Stimulated activated CD4-positive, alpha-beta T cell treated with anti-CD3 and anti-CD28 coated beads, Interleukin-1b, Interleukin-23, amount 100 ng/mL, for 48 hours (primary cell): ENCODE measurements around the gene LRRC27.
A peak's percentile ranks its signal among the peaks of the same experiment; 100 is the strongest.

Source experiments
- DNase-seq: peaks from one replicate; pipeline ENCODE4 v3.0.0-alpha.2; 2020

The LRRC27 gene

DNA sequence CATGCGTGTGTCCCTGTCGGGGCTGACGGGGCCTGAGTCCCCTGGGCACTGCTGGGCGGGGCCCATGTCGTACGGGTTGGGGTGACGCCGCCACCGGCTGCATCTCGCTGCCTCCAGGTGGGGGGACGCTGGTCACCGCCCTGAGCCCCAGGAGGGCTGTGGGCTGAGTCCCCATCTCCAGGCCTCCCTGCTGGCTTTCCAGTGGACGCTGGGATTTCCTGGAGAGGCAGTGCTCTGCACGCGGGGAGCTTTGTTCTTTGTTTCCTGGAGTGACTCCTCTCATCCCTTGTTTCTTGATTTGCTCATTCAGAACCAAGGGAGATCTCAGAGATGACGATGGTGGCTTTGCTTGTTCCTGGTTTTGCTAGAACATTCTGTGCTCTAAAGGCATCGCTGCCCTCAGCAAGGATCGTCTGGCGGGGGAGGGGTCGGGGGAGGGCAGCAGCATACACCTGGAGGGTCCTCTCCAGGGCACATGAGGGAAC, 86.0 kb downstream of the LRRC27 start:
- DNase-seq, result no peak

DNA sequence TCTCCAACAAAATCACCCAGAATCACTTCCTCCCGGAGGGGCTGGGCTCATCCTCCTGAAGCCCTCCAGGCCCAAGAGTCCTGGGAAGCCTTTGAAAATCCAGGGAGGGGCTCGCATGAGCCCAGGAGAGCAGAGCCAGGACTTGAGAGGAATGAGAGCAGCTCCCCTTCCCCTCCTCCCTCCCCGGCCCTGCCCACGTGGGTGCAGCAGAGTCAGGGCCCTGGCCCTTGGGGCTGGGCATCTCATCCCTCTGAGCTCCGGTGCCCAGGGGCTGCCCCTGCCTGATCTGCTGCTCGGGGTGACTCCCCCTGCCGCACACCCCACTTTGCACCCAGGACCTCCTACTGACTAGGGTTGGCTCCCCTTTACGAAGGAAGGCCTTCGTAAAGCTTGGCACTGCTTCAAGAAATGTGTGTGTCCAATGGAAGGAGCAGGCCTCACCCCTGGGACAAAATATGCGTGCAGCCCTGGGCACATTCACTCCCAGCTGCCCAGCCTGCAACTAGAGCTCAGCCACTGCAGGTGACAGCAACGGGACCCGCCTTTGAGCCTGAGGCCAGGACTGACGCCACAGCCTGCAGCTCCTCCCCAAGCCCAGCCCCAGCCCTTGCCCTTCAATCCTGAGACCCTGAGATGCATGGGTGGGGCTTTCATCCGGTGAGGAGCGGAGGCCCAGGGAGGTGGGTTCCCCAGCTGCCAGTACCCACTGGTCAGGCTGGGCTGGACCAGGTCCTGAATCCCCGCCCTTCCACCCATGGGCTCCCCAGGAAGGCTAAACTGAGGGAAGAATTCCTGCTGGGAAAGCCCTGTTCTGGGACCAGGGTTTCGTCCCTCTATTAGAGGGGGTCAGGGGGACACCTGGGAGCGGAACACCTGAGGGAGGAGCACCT, 86.8 kb downstream of the LRRC27 start:
- DNase-seq, result no peak

GRCh38 chr10:132419538-132420468, 87.8 kb downstream of the LRRC27 start:
- no peak for DNase-seq

GRCh38 chr10:132420469-132420980, 88.5 kb downstream of the LRRC27 start:
- no peak for DNase-seq

DNA sequence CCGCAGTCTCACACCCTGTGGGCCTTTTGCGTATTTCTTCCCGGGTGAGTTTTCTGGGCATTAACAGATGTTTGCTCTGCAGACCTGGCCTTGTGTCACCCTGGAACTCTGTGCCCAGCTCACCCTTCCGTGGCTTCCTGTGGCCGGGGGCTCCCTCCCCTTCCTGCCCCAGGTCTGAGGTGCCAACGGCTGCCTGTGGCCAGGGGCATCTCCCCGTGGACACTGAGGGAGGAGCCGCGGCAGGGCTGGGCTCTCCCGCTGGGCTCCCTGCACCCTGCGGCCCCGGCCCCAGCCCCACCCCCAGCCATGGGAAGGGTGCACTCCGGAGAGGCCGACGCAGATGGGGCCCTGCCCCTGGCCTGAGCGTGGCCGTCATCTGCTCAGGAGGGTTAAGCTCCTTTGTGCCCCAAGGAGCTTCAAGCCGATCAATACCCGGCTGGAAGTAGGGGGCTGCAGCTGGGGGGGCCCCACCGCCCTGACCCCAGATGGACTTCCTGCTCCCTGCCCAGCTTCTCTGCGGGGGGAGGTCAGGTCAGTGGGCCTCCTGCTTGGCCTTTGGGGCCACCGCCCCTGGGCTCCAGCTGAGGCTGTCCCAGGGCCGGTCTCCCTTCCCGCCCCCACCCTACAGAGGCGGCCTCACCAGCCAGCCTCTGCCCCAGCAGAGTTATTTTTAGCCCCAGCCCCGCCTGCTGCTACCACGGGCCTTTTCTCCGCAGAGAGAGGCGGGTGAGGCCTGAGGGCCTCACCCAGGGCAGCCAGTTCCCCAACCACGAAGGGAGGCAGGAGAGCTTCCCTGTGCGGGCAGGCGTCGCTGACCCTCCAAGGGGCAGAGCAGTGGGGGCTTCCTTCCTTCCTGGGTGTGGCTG, 89.2 kb downstream of the LRRC27 start:
- DNase-seq, result peak; percentile 20

DNA sequence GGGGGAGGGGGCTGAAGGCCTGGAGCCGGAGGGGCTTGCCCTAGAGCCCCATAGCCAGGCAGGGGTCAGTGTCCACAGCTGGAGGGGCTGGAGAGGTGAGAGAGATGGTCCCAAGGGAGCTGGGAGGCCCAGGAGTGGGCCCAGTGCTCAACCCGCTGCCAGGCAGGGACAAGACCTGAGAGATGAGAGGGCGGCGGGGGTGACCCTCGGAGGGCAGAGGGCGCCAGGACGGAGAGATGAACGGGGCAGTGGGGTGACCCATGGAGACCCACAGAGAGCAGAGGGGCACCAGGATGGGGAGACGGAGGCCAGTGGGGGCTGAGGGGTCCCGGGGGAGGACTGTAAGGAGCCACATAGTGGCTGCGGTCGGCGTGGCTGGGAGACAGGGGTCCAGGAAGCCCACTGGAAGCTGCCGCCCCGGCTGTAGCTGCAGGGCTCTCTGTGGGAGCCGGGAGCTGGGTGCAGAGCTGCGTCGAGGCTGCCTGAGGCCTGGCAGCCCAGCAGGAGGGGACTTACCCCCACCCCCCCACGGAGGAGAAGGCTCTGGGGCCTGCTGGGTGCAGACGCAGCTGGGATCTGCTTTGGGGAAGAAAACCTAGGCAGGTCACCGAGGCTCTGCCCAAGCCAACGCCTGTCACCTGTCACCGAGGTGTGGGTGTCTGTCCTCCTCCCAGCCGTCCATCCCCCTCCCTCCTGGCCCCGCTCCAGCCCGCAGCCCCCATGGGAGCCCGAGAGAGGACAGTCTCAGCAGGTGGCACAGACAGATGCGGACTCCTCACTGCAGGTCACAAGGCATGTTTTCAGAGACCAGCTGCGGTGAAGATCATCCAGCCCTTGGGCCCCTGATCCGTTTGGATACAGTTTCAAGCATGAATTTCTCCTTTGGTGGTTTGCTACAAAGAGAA, 90.1 kb downstream of the LRRC27 start:
- no peak for DNase-seq

GRCh38 chr10:132422903-132423825, 91.2 kb downstream of the LRRC27 start:
- DNase-seq, result no peak

DNA sequence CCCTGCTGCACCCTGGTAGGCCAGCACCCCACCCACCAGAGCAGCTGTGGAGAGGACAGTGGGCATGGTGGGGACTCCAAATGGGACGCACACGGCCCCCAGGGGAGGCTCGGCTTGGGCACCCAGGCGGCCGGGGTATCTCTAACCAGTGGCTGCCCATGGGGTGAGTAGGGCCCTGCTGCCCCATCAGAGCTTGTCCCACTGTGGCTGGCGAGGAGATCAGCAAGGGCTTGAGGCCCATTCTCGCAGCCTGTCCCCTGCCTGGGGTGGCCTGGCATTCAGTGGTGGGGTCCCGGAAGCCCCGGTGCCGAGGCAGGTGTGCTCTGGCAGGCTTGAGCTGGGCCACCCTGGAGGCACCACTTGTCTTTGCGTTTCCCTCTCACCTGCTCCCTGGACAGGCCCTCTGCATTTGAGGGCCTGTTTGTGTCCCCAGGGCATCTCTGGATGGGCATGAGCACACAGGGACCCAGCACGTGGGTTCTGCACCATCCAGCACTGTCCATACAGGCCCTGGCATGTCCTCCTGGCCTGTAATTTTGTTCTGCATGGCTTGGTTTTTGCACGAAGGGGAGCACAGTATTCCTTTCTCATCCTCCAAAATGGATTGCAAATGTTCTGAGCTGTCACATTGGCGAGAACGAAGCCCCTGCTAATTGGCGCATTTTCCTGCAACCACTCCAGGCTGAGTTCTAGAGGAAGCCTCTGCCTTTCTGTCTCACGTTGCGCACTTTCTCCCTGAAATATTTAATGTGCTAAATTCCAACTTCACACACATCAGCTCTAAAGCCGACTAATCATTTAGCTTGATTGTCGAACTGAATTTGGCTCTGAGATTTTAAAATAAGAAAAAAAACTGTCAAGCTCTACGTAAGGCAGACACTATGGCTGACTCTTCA, 92.2 kb downstream of the LRRC27 start:
- DNase-seq, result no peak

DNA sequence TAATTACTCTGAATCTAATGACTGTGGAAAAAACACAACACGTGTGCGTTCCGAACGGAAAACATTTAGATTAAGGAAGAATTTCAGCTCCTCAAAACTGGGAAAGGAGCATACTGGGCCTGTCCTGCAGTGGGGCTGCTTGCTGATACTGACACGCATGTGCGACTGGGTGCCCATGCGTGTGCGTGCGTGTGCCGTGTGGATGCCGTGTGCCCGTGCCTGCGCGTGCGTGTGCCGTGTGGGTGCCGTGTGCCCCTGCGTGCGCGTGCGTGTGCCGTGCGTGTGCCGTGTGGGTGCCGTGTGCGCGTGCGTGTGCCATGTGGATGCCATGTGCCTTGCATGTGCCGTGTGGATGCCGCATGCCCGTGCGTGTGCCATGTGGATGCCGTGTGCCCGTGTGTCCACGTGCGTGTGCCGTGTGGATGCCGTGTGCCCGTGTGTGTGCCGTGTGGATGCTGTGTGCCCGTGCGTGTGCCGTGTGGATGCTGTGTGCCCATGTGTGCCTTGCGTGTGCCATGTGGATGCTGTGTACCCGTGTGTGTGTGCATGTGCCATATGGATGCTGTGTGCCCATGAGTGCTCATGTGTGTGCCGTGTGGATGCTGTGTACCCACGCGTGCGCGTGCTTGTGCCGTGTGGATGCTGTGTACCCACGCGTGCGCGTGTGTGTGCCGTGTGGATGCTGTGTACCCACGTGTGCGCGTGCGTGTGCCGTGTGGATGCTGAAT, 93.2 kb downstream of the LRRC27 start:
- DNase-seq, result no peak

DNA sequence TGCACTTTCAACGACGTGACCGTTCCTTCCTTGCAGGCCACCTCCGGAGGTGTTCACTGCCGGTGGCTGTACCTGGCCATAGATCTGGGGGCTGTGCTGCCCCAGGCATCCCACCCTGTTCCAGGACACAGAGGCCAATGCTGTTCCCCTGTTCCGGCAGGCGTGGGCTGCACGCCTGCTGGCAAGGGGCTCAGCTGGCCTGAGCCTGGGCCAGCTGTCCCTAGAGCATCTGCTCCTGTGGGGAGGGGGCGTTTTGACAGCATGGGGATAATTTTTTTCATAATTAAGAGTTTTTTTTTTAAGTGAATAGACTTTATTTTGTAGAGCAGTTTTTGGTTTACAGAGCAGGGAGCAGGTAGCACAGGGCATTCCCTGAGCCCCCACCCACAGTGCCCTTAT, 93.8 kb downstream of the LRRC27 start:
- DNase-seq, result no peak

GRCh38 chr10:132427006-132427771, 95.2 kb downstream of the LRRC27 start:
- no peak for DNase-seq

DNA sequence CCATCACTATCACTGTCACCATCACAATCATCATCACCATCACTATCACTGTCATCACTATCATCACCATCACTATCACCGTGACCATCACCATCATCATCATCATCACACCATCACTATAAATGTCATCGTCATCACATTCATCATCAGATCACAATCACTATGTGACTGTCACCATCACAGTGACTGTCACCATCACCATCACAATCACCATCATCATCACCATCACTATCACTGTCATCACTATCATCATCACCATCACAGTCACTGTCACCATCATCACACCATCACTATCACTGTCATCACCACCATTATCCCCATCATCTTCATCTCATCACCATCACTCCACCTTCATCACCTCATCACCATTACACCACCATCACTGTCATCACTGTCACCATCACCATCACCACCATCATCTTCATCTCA, 96.0 kb downstream of the LRRC27 start:
- no peak for DNase-seq

GRCh38 chr10:132428486-132428995, 96.5 kb downstream of the LRRC27 start:
- no peak for DNase-seq
